HepG2 (cell line): ENCODE results near the gene MAS1L.

ENCODE experiments used
- CEBPB ChIP-seq: IDR thresholded peaks from 2 replicates; pipeline ENCODE4 v1.6.1; 2011; ENCODE audit warnings: low read depth, low read length, improper control_type of control experiment, borderline replicate concordance
- CTCF ChIP-seq: sonication (generic); formaldehyde crosslinking; IDR thresholded peaks from 2 replicates; pipeline ENCODE4 v1.5.0; 2020; ENCODE audit warnings: mild to moderate bottlenecking, missing genetic modification reagents, moderate library complexity
- HOXA7 ChIP-seq: sonication (generic); formaldehyde crosslinking; IDR thresholded peaks from 2 replicates; pipeline ENCODE4 v1.8.1; 2022; ENCODE audit warnings: mild to moderate bottlenecking, missing genetic modification reagents, moderate library complexity
- JUNB ChIP-seq: sonication (generic); formaldehyde crosslinking; IDR thresholded peaks from 2 replicates; pipeline ENCODE4 v1.8.0; 2022; ENCODE audit warnings: missing genetic modification reagents, mild to moderate bottlenecking, borderline replicate concordance
- PHF21A ChIP-seq: sonication (generic); formaldehyde crosslinking; IDR thresholded peaks from 2 replicates; pipeline ENCODE4 v1.5.0; 2020; ENCODE audit warnings: mild to moderate bottlenecking, missing genetic modification reagents
- POLR2AphosphoS2 ChIP-seq: IDR thresholded peaks from 2 replicates; pipeline ENCODE4 v1.6.1; 2011; ENCODE audit warnings: low read depth, low read length, improper control_type of control experiment
- RAD51 ChIP-seq: fragments of 450-650 bp; IDR thresholded peaks from 2 replicates; pipeline ENCODE4 v1.6.1; 2016; ENCODE audit warnings: borderline replicate concordance
- SP1 ChIP-seq, 2 experiments: fragments of 450-650 bp in 1 of 2; sonication (generic) in 1 of 2; formaldehyde crosslinking in 1 of 2; IDR thresholded peaks; 2 replicates each; pipeline versions ENCODE4 v1.4.0 to v1.6.1; 2016 to 2020; ENCODE audit warnings: missing genetic modification reagents in 1 of 2
- TBP ChIP-seq: sonication (generic); formaldehyde crosslinking; IDR thresholded peaks from 2 replicates; pipeline ENCODE4 v1.5.0; 2020; ENCODE audit warnings: missing genetic modification reagents
- ZNF224 ChIP-seq: sonication (generic); formaldehyde crosslinking; IDR thresholded peaks from 2 replicates; pipeline ENCODE4 v1.5.0; 2020; ENCODE audit warnings: mild to moderate bottlenecking, missing genetic modification reagents
- ZNF232 ChIP-seq: sonication (generic); formaldehyde crosslinking; IDR thresholded peaks from 2 replicates; pipeline ENCODE4 v1.4.0; 2020; ENCODE audit warnings: missing genetic modification reagents, borderline replicate concordance
- ZNF331 ChIP-seq: sonication (generic); formaldehyde crosslinking; IDR thresholded peaks from 2 replicates; pipeline ENCODE4 v1.4.0; 2020; ENCODE audit warnings: missing genetic modification reagents
- ZNF878 ChIP-seq: sonication (generic); formaldehyde crosslinking; IDR thresholded peaks from 2 replicates; pipeline ENCODE4 v1.8.1; 2023; ENCODE audit warnings: mild to moderate bottlenecking, missing genetic modification reagents, moderate library complexity
- ZSCAN31 ChIP-seq: sonication (generic); formaldehyde crosslinking; IDR thresholded peaks from 2 replicates; pipeline ENCODE4 v1.5.0; 2020; ENCODE audit warnings: low read depth, mild to moderate bottlenecking, missing genetic modification reagents

DNA sequence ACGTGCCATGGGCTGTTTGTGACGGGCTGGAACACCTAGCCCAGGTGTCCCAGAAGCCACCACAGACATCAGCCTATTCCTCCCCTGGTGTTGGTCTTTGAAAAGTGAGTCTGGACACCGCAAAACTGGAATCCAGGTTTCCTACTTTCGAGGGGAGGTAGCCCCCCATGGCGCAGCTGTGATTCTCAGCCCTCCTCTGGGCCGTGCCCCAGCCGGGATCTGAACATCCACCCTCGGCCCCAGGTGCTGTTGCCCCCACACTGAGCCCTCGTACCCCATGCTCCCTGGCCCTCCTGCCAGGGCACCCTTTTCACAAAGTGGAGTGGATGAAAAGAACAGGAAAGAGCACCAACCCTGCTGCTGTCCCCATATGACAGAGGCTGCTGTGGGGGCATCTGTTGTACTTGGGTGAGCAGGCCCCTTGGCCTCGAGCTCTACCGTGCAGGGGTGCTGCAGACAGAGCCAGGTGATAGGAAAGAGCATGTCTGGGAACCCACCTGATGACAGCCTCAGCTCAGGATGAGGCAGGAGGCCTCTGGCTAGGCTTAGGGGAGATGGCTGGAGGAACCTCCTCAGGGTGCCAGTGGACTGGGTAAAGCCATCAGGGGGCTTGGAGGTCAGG is 18.8 kb upstream of the MAS1L start:
- TF ChIP-seq ZSCAN31 (CRISPR knock-in tag) (no peak), ZNF878 (CRISPR knock-in tag) (no peak), CTCF (CRISPR knock-in tag) (no peak), TBP (CRISPR knock-in tag) (no peak), RAD51 (no peak), ZNF232 (CRISPR knock-in tag) (no peak), POLR2AphosphoS2 (no peak), CEBPB (no peak), JUNB (CRISPR knock-in tag) (no peak), ZNF224 (no peak), PHF21A (CRISPR knock-in tag) (no peak), HOXA7 (CRISPR knock-in tag) (no peak), ZNF331 (CRISPR knock-in tag) (no peak), SP1 (IDR thresholded peaks at IDR 0.05) (no peak), SP1 (CRISPR knock-in tag; IDR thresholded peaks at IDR 0.05) (no peak)
